Measurements from ENCODE around the gene MAPRE2. TPM values are rescaled to one million over a fixed set of nuclear protein-coding genes. Genes with fewer than 3 reads are reported as not detected.

MAPRE2 gene
- total RNA-seq, 2 experiments from 2014 or later, result 62.5 to 66.2 TPM

DNA sequence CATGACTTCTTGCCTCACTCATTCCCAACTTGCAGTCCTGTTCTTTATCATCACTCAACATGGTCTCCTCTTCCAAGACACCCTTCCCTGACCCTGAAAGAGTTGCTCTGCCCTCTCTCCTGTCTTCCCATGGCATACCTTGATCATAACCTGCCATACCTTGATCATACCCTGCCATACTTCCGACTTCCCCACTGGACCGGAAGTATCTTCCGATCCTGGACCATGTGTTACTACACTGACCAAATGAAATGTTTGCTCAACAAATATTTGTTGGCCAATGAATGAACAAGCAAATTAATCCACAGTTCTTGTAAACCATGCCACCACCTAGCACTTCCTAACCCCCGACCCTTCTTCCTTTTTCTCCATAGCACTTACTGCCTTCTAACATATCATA is 138.7 kb downstream of the MAPRE2 start:
- H3K27me3 Mint-ChIP-seq (ENCODE audit: low read depth), result no peaks in the 10 kb centered on the region
- CTCF ChIA-PET, result interaction anchor here (0.9 kb wide), 1 partner anchor 9 kb away, joined by 3 read pairs; no protein-coding TSS in a partner anchor

GRCh38 chr18:35180455-35180854 is 139.2 kb downstream of the MAPRE2 start:
- DNase-seq, result no peak
- peaks cover 4% of the 10 kb centered on the region for H3K4me1 Mint-ChIP-seq (ENCODE audit: low read depth)
- no peaks in the 10 kb centered on the region for H3K36me3 Mint-ChIP-seq (ENCODE audit: low read depth)
- no peaks in the 10 kb centered on the region for H3K27me3 Mint-ChIP-seq (ENCODE audit: low read depth)
- intact Hi-C loops (cut with micrococcal nuclease), result no loop called here
- CTCF ChIA-PET, result interaction anchor here (0.7 to 0.9 kb wide), 2 partner anchors 10 to 103 kb away, joined by 3 read pairs; no protein-coding TSS in a partner anchor
- H3K9me3 Mint-ChIP-seq, result peaks cover 12% of the 10 kb centered on the region
- no peak overlapping the region for H3K27ac Mint-ChIP-seq
- H3K4me3 Mint-ChIP-seq, result no peak overlapping the region

More for the DNA sequence above, 138.7 kb downstream of the MAPRE2 start:
- no peaks in the 10 kb centered on the region for H3K36me3 Mint-ChIP-seq (ENCODE audit: low read depth)
- no peak overlapping the region for H3K27ac Mint-ChIP-seq
- no peak overlapping the region for H3K4me3 Mint-ChIP-seq
- peaks cover 12% of the 10 kb centered on the region for H3K9me3 Mint-ChIP-seq
- peaks cover 4% of the 10 kb centered on the region for H3K4me1 Mint-ChIP-seq (ENCODE audit: low read depth)
- intact Hi-C loops (cut with micrococcal nuclease), result no loop called here
- no peak for DNase-seq

DNA sequence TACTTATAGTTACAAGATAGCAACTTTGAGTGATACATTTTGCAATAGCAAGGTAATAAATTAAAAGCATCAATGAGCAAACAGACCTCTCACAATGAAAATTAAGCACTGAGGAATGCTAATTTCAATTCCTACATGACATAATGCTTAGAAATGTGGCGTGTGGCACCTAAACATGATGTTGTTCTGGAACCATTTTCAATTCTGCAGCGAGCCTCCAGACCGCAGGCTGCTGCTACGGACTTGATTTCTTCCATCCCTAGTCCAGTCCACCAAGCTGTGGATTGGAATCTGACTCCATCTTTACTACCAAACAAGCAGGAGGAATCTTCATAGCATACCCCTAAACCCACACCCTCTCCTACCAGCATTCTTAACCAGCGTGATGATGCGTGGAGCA is 140.9 kb downstream of the MAPRE2 start:
- Mint-ChIP-seq H3K36me3 (ENCODE audit: low read depth) (no peaks in the 10 kb centered on the region), H3K9me3 (peaks cover 2% of the 10 kb centered on the region)

DNA sequence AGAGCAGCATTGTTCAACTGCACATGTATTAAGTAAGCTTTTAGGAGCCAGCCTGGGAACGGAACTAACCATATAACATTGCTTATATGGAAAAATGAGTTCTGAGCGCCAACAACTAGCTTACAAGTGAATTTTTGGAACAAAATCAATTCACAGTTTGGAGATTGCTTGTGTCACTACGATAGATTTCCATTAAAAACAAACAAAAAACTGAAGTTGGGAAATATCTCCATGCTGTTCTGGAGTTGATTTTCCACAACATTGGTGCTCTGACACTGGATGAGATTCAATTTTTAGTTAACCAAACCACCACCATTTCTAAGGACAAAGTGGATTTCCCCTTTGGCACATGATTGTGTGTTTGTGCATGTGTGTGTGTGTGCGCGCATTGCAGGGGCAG is 142.7 kb downstream of the MAPRE2 start:
- no peaks in the 10 kb centered on the region for H3K36me3 Mint-ChIP-seq (ENCODE audit: low read depth)
- no peak overlapping the region for H3K4me3 Mint-ChIP-seq
- H3K9me3 Mint-ChIP-seq, result no peaks in the 10 kb centered on the region
- DNase-seq, result no peak
- no peaks in the 10 kb centered on the region for H3K27me3 Mint-ChIP-seq (ENCODE audit: low read depth)
- H3K27ac Mint-ChIP-seq, result no peak overlapping the region
- CTCF ChIA-PET, result interaction anchor here (0.6 kb wide), 1 partner anchor 158 kb away, joined by 6 read pairs; no protein-coding TSS in a partner anchor
- intact Hi-C loops (cut with micrococcal nuclease), result loop anchor here (2.0 kb wide), 1 partner anchor 157 kb away; no protein-coding TSS in a partner anchor
- no peaks in the 10 kb centered on the region for H3K4me1 Mint-ChIP-seq (ENCODE audit: low read depth)

More for the DNA sequence above, 140.9 kb downstream of the MAPRE2 start:
- no peak overlapping the region for H3K27ac Mint-ChIP-seq
- H3K4me3 Mint-ChIP-seq, result no peak overlapping the region
- H3K4me1 Mint-ChIP-seq (ENCODE audit: low read depth), result no peaks in the 10 kb centered on the region
- H3K27me3 Mint-ChIP-seq (ENCODE audit: low read depth), result no peaks in the 10 kb centered on the region
- no peak for DNase-seq
- CTCF ChIA-PET, result interaction anchor here (1.1 kb wide), 1 partner anchor 162 kb away, joined by 5 read pairs; no protein-coding TSS in a partner anchor
- intact Hi-C loops (cut with micrococcal nuclease), result no loop called here

DNA sequence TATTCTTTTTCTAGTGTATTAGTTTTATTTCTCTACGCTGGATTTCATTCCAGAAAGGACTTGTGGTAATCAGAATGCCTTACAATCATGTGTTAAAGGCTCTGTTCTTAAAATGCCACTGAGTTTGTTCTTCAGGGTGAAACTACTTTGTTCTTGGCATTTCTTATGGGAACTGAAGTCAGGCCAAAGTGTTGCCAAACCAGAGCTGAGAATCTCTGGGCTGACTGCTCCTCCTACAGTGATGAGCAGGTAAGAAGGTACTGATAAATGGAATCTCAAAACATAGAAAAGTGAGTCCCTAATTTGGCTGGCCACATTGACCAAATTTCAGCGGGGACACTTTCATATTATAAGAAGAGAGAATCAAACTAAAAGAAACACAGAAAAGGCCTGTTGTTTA is 144.6 kb downstream of the MAPRE2 start:
- intact Hi-C loops (cut with micrococcal nuclease), result loop anchor here (2.0 kb wide), 2 partner anchors 159 to 179 kb away; no protein-coding TSS in a partner anchor
- DNase-seq, result peak; percentile 18
- no peak overlapping the region for H3K27ac Mint-ChIP-seq
- no peaks in the 10 kb centered on the region for H3K9me3 Mint-ChIP-seq
- no peaks in the 10 kb centered on the region for H3K27me3 Mint-ChIP-seq (ENCODE audit: low read depth)
- CTCF ChIA-PET, result interaction anchor here (0.6 kb wide), 1 partner anchor 11 kb away, joined by 3 read pairs; no protein-coding TSS in a partner anchor
- no peaks in the 10 kb centered on the region for H3K4me1 Mint-ChIP-seq (ENCODE audit: low read depth)
- no peaks in the 10 kb centered on the region for H3K36me3 Mint-ChIP-seq (ENCODE audit: low read depth)
- H3K4me3 Mint-ChIP-seq, result no peak overlapping the region

- no peak for DNase-seq
- H3K4me3 Mint-ChIP-seq, result no peak overlapping the region
- intact Hi-C loops (cut with micrococcal nuclease), result loop anchor here (2.0 kb wide), 1 partner anchor 180 kb away; no protein-coding TSS in a partner anchor
- CTCF ChIA-PET, result interaction anchor here (0.7 to 1.0 kb wide), 3 partner anchors 9 to 41 kb away, joined by 3 to 4 read pairs (median 3); no protein-coding TSS in a partner anchor
- no peaks in the 10 kb centered on the region for H3K9me3 Mint-ChIP-seq
- no peaks in the 10 kb centered on the region for H3K27me3 Mint-ChIP-seq (ENCODE audit: low read depth)
- H3K4me1 Mint-ChIP-seq (ENCODE audit: low read depth), result no peaks in the 10 kb centered on the region
- H3K27ac Mint-ChIP-seq, result no peak overlapping the region
- no peaks in the 10 kb centered on the region for H3K36me3 Mint-ChIP-seq (ENCODE audit: low read depth)
Observed at GRCh38 chr18:35186291-35187034, 145.2 kb downstream of the MAPRE2 start.

DNA sequence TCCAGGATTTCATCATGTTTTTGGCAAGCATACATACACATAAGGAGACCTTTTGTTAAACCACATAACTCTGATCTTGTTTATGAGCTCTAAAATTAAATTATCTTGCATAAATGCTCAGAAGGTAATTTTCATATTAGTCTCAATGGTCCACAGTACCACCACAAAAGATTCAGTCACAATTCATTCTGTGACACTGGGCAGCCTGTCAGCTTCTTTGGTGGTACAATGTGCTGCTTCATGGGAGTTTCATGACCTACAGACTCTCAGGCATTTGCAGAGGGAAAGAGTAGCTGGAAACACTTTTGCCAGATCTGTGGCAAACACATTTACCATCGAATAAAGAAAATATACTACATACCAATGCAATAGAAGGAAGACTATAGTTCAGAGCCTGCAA is 148.3 kb downstream of the MAPRE2 start:
- no peak overlapping the region for H3K4me3 Mint-ChIP-seq
- CTCF ChIA-PET, result interaction anchor here (1.0 kb wide), 1 partner anchor 29 kb away, joined by 5 read pairs; no protein-coding TSS in a partner anchor
- H3K4me1 Mint-ChIP-seq (ENCODE audit: low read depth), result no peaks in the 10 kb centered on the region
- intact Hi-C loops (cut with micrococcal nuclease), result no loop called here
- no peaks in the 10 kb centered on the region for H3K36me3 Mint-ChIP-seq (ENCODE audit: low read depth)
- no peaks in the 10 kb centered on the region for H3K9me3 Mint-ChIP-seq
- H3K27me3 Mint-ChIP-seq (ENCODE audit: low read depth), result no peaks in the 10 kb centered on the region
- DNase-seq, result no peak
- H3K27ac Mint-ChIP-seq, result no peak overlapping the region

GRCh38 chr18:35190948-35191697 is 149.9 kb downstream of the MAPRE2 start:
- Mint-ChIP-seq H3K9me3 (no peaks in the 10 kb centered on the region), H3K4me3 (no peak overlapping the region), H3K27ac (no peak overlapping the region), H3K4me1 (ENCODE audit: low read depth) (no peaks in the 10 kb centered on the region), H3K27me3 (ENCODE audit: low read depth) (no peaks in the 10 kb centered on the region), H3K36me3 (ENCODE audit: low read depth) (no peaks in the 10 kb centered on the region)
- intact Hi-C loops (cut with micrococcal nuclease), result no loop called here
- CTCF ChIA-PET, result no interaction called here
- no peak for DNase-seq

- Mint-ChIP-seq H3K27ac (no peak overlapping the region), H3K36me3 (ENCODE audit: low read depth) (no peaks in the 10 kb centered on the region), H3K4me3 (no peak overlapping the region), H3K9me3 (no peaks in the 10 kb centered on the region), H3K27me3 (ENCODE audit: low read depth) (no peaks in the 10 kb centered on the region), H3K4me1 (ENCODE audit: low read depth) (no peaks in the 10 kb centered on the region)
- no peak for DNase-seq
- CTCF ChIA-PET, result interaction anchor here (0.6 kb wide), 2 partner anchors 23 to 131 kb away, joined by 3 read pairs; no protein-coding TSS in a partner anchor
- intact Hi-C loops (cut with micrococcal nuclease), result no loop called here
Observed at GRCh38 chr18:35191698-35192025, 150.4 kb downstream of the MAPRE2 start.

DNA sequence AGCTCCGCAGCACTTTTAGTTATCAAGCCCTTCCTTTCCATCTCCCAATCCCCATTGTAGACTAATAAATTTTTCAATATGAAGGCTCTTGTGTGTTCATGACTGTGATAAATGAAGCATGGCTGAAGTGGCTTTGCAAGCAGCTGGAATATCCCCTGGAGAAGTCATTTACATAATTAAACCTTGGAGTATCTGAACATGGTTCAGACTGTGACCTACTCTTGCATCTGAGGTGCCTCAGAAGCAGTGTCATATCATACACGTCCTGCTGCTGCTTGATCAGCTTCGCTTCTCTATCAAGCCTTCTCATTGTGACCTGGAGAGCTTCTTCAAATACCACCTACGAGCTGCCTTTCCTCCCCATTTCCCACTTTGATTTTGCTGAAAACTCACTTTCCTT is 151.2 kb downstream of the MAPRE2 start:
- Mint-ChIP-seq H3K27ac (no peak overlapping the region), H3K4me1 (ENCODE audit: low read depth) (no peaks in the 10 kb centered on the region), H3K27me3 (ENCODE audit: low read depth) (no peaks in the 10 kb centered on the region), H3K4me3 (no peak overlapping the region), H3K36me3 (ENCODE audit: low read depth) (no peaks in the 10 kb centered on the region), H3K9me3 (no peaks in the 10 kb centered on the region)
- CTCF ChIA-PET, result interaction anchor here (0.6 to 1.2 kb wide), 4 partner anchors 23 to 246 kb away, joined by 3 to 5 read pairs (median 3); no protein-coding TSS in a partner anchor
- DNase-seq, result no peak
- intact Hi-C loops (cut with micrococcal nuclease), result no loop called here
